ENCODE results near the gene SEMA3F. TPM values are rescaled to one million over a fixed set of nuclear protein-coding genes. Genes with fewer than 3 reads are reported as not detected.

The SEMA3F gene
- total RNA-seq (not detected), polyA plus RNA-seq (not detected)

- no peaks in the 10 kb centered on the region for H3K9me3 ChIP-seq (ENCODE audit: low read length)
- peaks cover 26% of the 10 kb centered on the region for H3K27me3 ChIP-seq (ENCODE audit: insufficient read depth, low read length, poor library complexity, severe bottlenecking)
- no peak within 1 kb of the TSS for H3K27ac ChIP-seq (ENCODE audit: low read depth, low read length)
- Mint-ChIP-seq H3K27ac (peak within 1 kb of the TSS in 2 of 8 donors; percentile 15 to 22), H3K27me3 (peaks cover 23 to 49% of the 10 kb centered on the region in 2 donors), H3K4me3 (peak within 1 kb of the TSS; percentile 74 to 90 (median 83)), H3K4me1 (peaks cover 0 to 15% (median 12%) of the 10 kb centered on the region in 3 donors), H3K36me3 (no peaks in the 10 kb centered on the region), H3K9me3 (peaks cover 0 to 2% (median 0%) of the 10 kb centered on the region in 5 donors)
- ChIA-PET CTCF (no interaction called here), POLR2A (no interaction called here)
- no peak within 1 kb of the TSS for H3K4me3 ChIP-seq (ENCODE audit: low read length)
- no peaks in the 10 kb centered on the region for H3K36me3 ChIP-seq (ENCODE audit: insufficient read depth, low read length)
- peaks cover 16% of the 10 kb centered on the region for H3K4me1 ChIP-seq (ENCODE audit: insufficient read depth, low read length)
- peak; percentile 61 to 71 (median 66) for DNase-seq
Measured at GRCh38 chr3:50154840-50155490, at the start of gene SEMA3F. SEMA3F (plus strand) TSS chr3:50155324; CDS start chr3:50159623, 4,299 bp downstream.

- Mint-ChIP-seq H3K36me3 (peaks cover 10 to 95% (median 48%) of the 10 kb centered on the region in 3 donors), H3K27me3 (no peaks in the 10 kb centered on the region), H3K4me1 (peaks cover 1 to 18% (median 7%) of the 10 kb centered on the region in 3 donors), H3K27ac (peak overlapping the region in 4 of 8 donors; percentile 4 to 63 (median 39)), H3K9me3 (no peaks in the 10 kb centered on the region), H3K4me3 (no peak overlapping the region)
- no peaks in the 10 kb centered on the region for H3K4me1 ChIP-seq (ENCODE audit: insufficient read depth, low read length)
- DNase-seq, result no peak
- no peaks in the 10 kb centered on the region for H3K9me3 ChIP-seq (ENCODE audit: low read length)
- peaks cover 93% of the 10 kb centered on the region for H3K36me3 ChIP-seq (ENCODE audit: insufficient read depth, low read length)
- H3K27ac ChIP-seq (ENCODE audit: low read depth, low read length), result no peak overlapping the region
- POLR2A ChIA-PET, result no interaction called here
- CTCF ChIA-PET, result interaction anchor here (1.7 kb wide), 1 partner anchor 9 kb away, joined by 7 read pairs; no protein-coding TSS in a partner anchor
- no peaks in the 10 kb centered on the region for H3K27me3 ChIP-seq (ENCODE audit: insufficient read depth, low read length, poor library complexity, severe bottlenecking)
- H3K4me3 ChIP-seq (ENCODE audit: low read length), result no peak overlapping the region
Measured at GRCh38 chr3:50111757-50112156, 43.4 kb upstream of the SEMA3F start.

GRCh38 chr3:50112462-50112861 is 42.7 kb upstream of the SEMA3F start:
- CTCF ChIA-PET, result interaction anchor here (1.7 kb wide), 1 partner anchor 8 kb away, joined by 7 read pairs; no protein-coding TSS in a partner anchor

GRCh38 chr3:50117120-50117519 is 38.0 kb upstream of the SEMA3F start:
- CTCF ChIA-PET, result no interaction called here
- no peaks in the 10 kb centered on the region for H3K4me1 Mint-ChIP-seq
- H3K36me3 Mint-ChIP-seq, result peaks cover 3 to 89% (median 31%) of the 10 kb centered on the region in 3 donors

More at GRCh38 chr3:50112462-50112861, 42.7 kb upstream of the SEMA3F start:
- no peak overlapping the region for H3K4me3 Mint-ChIP-seq
- H3K36me3 Mint-ChIP-seq, result peaks cover 8 to 95% (median 45%) of the 10 kb centered on the region in 3 donors
- Histone ChIP-seq H3K36me3 (ENCODE audit: insufficient read depth, low read length) (peaks cover 92% of the 10 kb centered on the region), H3K27me3 (ENCODE audit: insufficient read depth, low read length, poor library complexity, severe bottlenecking) (no peaks in the 10 kb centered on the region), H3K27ac (ENCODE audit: low read depth, low read length) (no peak overlapping the region), H3K4me3 (ENCODE audit: low read length) (no peak overlapping the region), H3K4me1 (ENCODE audit: insufficient read depth, low read length) (no peaks in the 10 kb centered on the region), H3K9me3 (ENCODE audit: low read length) (no peaks in the 10 kb centered on the region)
- H3K27ac Mint-ChIP-seq, result peak overlapping the region in 3 of 8 donors; percentile 60 to 81 (median 76)
- H3K9me3 Mint-ChIP-seq, result no peaks in the 10 kb centered on the region
- DNase-seq, result no peak
- peaks cover 0 to 18% (median 5%) of the 10 kb centered on the region in 3 donors for H3K4me1 Mint-ChIP-seq
- H3K27me3 Mint-ChIP-seq, result no peaks in the 10 kb centered on the region
- POLR2A ChIA-PET, result no interaction called here

GRCh38 chr3:50118237-50118636 is 36.9 kb upstream of the SEMA3F start:
- Mint-ChIP-seq H3K9me3 (no peaks in the 10 kb centered on the region), H3K27ac (peak overlapping the region in 3 of 8 donors; percentile 43 to 74 (median 54)), H3K4me1 (peaks cover 0 to 1% (median 0%) of the 10 kb centered on the region in 3 donors), H3K36me3 (peaks cover 3 to 78% (median 26%) of the 10 kb centered on the region in 3 donors), H3K4me3 (no peak overlapping the region), H3K27me3 (no peaks in the 10 kb centered on the region)
- Histone ChIP-seq H3K4me1 (ENCODE audit: insufficient read depth, low read length) (no peaks in the 10 kb centered on the region), H3K9me3 (ENCODE audit: low read length) (no peaks in the 10 kb centered on the region), H3K4me3 (ENCODE audit: low read length) (no peak overlapping the region), H3K27ac (ENCODE audit: low read depth, low read length) (no peak overlapping the region), H3K27me3 (ENCODE audit: insufficient read depth, low read length, poor library complexity, severe bottlenecking) (no peaks in the 10 kb centered on the region), H3K36me3 (ENCODE audit: insufficient read depth, low read length) (peaks cover 65% of the 10 kb centered on the region)
- no peak for DNase-seq
- ChIA-PET POLR2A (no interaction called here), CTCF (no interaction called here)

More at GRCh38 chr3:50117120-50117519, 38.0 kb upstream of the SEMA3F start:
- H3K4me1 ChIP-seq (ENCODE audit: insufficient read depth, low read length), result no peaks in the 10 kb centered on the region
- H3K27ac Mint-ChIP-seq, result peak overlapping the region in 1 of 8 donors; percentile 87
- DNase-seq, result no peak
- H3K9me3 ChIP-seq (ENCODE audit: low read length), result no peaks in the 10 kb centered on the region
- H3K4me3 Mint-ChIP-seq, result no peak overlapping the region
- no peaks in the 10 kb centered on the region for H3K9me3 Mint-ChIP-seq
- H3K27me3 ChIP-seq (ENCODE audit: insufficient read depth, low read length, poor library complexity, severe bottlenecking), result no peaks in the 10 kb centered on the region
- H3K27ac ChIP-seq (ENCODE audit: low read depth, low read length), result no peak overlapping the region
- POLR2A ChIA-PET, result interaction anchor here (0.5 kb wide), 1 partner anchor 109 kb away, joined by 4 read pairs; no protein-coding TSS in a partner anchor
- H3K27me3 Mint-ChIP-seq, result no peaks in the 10 kb centered on the region
- no peak overlapping the region for H3K4me3 ChIP-seq (ENCODE audit: low read length)
- H3K36me3 ChIP-seq (ENCODE audit: insufficient read depth, low read length), result peaks cover 76% of the 10 kb centered on the region

GRCh38 chr3:50119786-50120185 is 35.3 kb upstream of the SEMA3F start:
- no peaks in the 10 kb centered on the region for H3K4me1 ChIP-seq (ENCODE audit: insufficient read depth, low read length)
- no peaks in the 10 kb centered on the region for H3K27me3 ChIP-seq (ENCODE audit: insufficient read depth, low read length, poor library complexity, severe bottlenecking)
- Mint-ChIP-seq H3K4me1 (peaks cover 0 to 1% (median 0%) of the 10 kb centered on the region in 3 donors), H3K36me3 (peaks cover 0 to 63% (median 20%) of the 10 kb centered on the region in 3 donors), H3K9me3 (no peaks in the 10 kb centered on the region), H3K4me3 (no peak overlapping the region), H3K27me3 (no peaks in the 10 kb centered on the region), H3K27ac (no peak overlapping the region)
- DNase-seq, result no peak
- no peaks in the 10 kb centered on the region for H3K9me3 ChIP-seq (ENCODE audit: low read length)
- peaks cover 49% of the 10 kb centered on the region for H3K36me3 ChIP-seq (ENCODE audit: insufficient read depth, low read length)
- POLR2A ChIA-PET, result interaction anchor here (0.6 kb wide), 1 partner anchor 471 kb away, joined by 6 read pairs; no protein-coding TSS in a partner anchor
- H3K4me3 ChIP-seq (ENCODE audit: low read length), result no peak overlapping the region
- CTCF ChIA-PET, result interaction anchor here (0.8 to 3.4 kb wide), 9 partner anchors 9 to 127 kb away, joined by 3 to 16 read pairs (median 9); partner anchors contain the start of gene GNAT1
- no peak overlapping the region for H3K27ac ChIP-seq (ENCODE audit: low read depth, low read length)

GRCh38 chr3:50120364-50121071 is 34.6 kb upstream of the SEMA3F start:
- H3K36me3 ChIP-seq (ENCODE audit: insufficient read depth, low read length), result peaks cover 42% of the 10 kb centered on the region
- no peaks in the 10 kb centered on the region for H3K27me3 ChIP-seq (ENCODE audit: insufficient read depth, low read length, poor library complexity, severe bottlenecking)
- ChIA-PET CTCF (interaction anchor here (0.8 to 3.4 kb wide), 18 partner anchors 8 to 139 kb away, joined by 3 to 16 read pairs (median 4); partner anchors contain the start of gene GNAT1), POLR2A (interaction anchor here (0.5 kb wide), 1 partner anchor 470 kb away, joined by 3 read pairs; no protein-coding TSS in a partner anchor)
- no peak overlapping the region for H3K4me3 Mint-ChIP-seq
- no peaks in the 10 kb centered on the region for H3K4me1 ChIP-seq (ENCODE audit: insufficient read depth, low read length)
- H3K9me3 Mint-ChIP-seq, result no peaks in the 10 kb centered on the region
- peak overlapping the region in 3 of 8 donors; percentile 22 to 84 (median 47) for H3K27ac Mint-ChIP-seq
- no peaks in the 10 kb centered on the region for H3K27me3 Mint-ChIP-seq
- no peaks in the 10 kb centered on the region for H3K9me3 ChIP-seq (ENCODE audit: low read length)
- no peak overlapping the region for H3K4me3 ChIP-seq (ENCODE audit: low read length)
- DNase-seq, result no peak
- H3K4me1 Mint-ChIP-seq, result peaks cover 0 to 1% (median 0%) of the 10 kb centered on the region in 3 donors
- no peak overlapping the region for H3K27ac ChIP-seq (ENCODE audit: low read depth, low read length)
- H3K36me3 Mint-ChIP-seq, result peaks cover 0 to 56% (median 17%) of the 10 kb centered on the region in 3 donors
